GM20000 (cell line): Measurements from ENCODE around the gene KCNH8.

ENCODE experiments used
- DNase-seq: peaks from one replicate; pipeline ENCODE4 v3.0.0; 2012; ENCODE audit warnings: low spot score
- CTCF ChIP-seq: IDR thresholded peaks from 2 replicates; pipeline ENCODE4 v1.5.1; 2012; ENCODE audit warnings: mild to moderate bottlenecking, control low read depth; ENCODE audit errors: extremely low read depth, missing control alignments

The KCNH8 gene

GRCh38 chr3:19576343-19576742, 428.0 kb downstream of the KCNH8 start:
- no peak for DNase-seq
- TF ChIP-seq CTCF = no peak
